ENCODE results near the gene CDK15.

GRCh38 chr2:201857326-201857725 lies 51.0 kb downstream of the CDK15 start:
- TF ChIP-seq, protein P1, sequence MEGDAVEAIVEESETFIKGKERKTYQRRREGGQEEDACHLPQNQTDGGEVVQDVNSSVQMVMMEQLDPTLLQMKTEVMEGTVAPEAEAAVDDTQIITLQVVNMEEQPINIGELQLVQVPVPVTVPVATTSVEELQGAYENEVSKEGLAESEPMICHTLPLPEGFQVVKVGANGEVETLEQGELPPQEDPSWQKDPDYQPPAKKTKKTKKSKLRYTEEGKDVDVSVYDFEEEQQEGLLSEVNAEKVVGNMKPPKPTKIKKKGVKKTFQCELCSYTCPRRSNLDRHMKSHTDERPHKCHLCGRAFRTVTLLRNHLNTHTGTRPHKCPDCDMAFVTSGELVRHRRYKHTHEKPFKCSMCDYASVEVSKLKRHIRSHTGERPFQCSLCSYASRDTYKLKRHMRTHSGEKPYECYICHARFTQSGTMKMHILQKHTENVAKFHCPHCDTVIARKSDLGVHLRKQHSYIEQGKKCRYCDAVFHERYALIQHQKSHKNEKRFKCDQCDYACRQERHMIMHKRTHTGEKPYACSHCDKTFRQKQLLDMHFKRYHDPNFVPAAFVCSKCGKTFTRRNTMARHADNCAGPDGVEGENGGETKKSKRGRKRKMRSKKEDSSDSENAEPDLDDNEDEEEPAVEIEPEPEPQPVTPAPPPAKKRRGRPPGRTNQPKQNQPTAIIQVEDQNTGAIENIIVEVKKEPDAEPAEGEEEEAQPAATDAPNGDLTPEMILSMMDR (IDR thresholded peaks at IDR 0.05 in 8 of 11, conservative IDR thresholded peaks at IDR 0.05 in 3 of 11): no peak
- no peak for TF ChIP-seq POLR2A (IDR thresholded peaks at IDR 0.05)
